Measurements from ENCODE around the gene ATP10A. TPM values are rescaled to one million over a fixed set of nuclear protein-coding genes. Genes with fewer than 3 reads are reported as not detected.

The ATP10A gene
- total and polyA plus RNA-seq, 9 of the 15 experiments (the other 6 are each of a cell fraction or from before 2014, with no cell fraction given), result 0.09 TPM; not detected in 8

GRCh38 chr15:25811481-25811906 is 51.6 kb downstream of the ATP10A start (continued):
- TF ChIP-seq HMGXB4 (CRISPR knock-in tag; IDR thresholded peaks at IDR 0.05), result no peak
- no peak for TF ChIP-seq ELK1 (CRISPR knock-in tag; IDR thresholded peaks at IDR 0.05)
- TF ChIP-seq ZNF766 (CRISPR knock-in tag; conservative IDR thresholded peaks at IDR 0.05), result no peak
- no peak for TF ChIP-seq AFF4 (CRISPR knock-in tag; IDR thresholded peaks at IDR 0.05)
- TF ChIP-seq ZC3H4 (CRISPR knock-in tag; IDR thresholded peaks at IDR 0.05; ENCODE audit: borderline replicate concordance), result no peak
- TF ChIP-seq SOX6 (IDR thresholded peaks at IDR 0.05), result no peak
- TF ChIP-seq SRSF9 (IDR thresholded peaks at IDR 0.05; ENCODE audit: borderline replicate concordance, low read depth, low read length), result no peak
- no peak for TF ChIP-seq ZBTB7A (IDR thresholded peaks at IDR 0.05; ENCODE audit: borderline replicate concordance, control insufficient read depth, low read depth, low read length)
- no peak for TF ChIP-seq SP1 (CRISPR knock-in tag; IDR thresholded peaks at IDR 0.05)
- no peak for TF ChIP-seq DLX4 (CRISPR knock-in tag; IDR thresholded peaks at IDR 0.05)
- TF ChIP-seq SP2 (IDR thresholded peaks at IDR 0.05; ENCODE audit: extremely low read depth, low read depth, low read length, poor library complexity, severe bottlenecking), result no peak
- no peak for TF ChIP-seq ETV5 (CRISPR knock-in tag; IDR thresholded peaks at IDR 0.05; ENCODE audit: low read depth)
- no peak for TF ChIP-seq ZBTB17 (CRISPR knock-in tag; IDR thresholded peaks at IDR 0.05)
- no peak for TF ChIP-seq SPI1 (IDR thresholded peaks at IDR 0.05; ENCODE audit: borderline replicate concordance, low read depth, low read length)
